ENCODE data around the gene HEATR5A. TPM values are rescaled to one million over a fixed set of nuclear protein-coding genes. Genes with fewer than 3 reads are reported as not detected.

Gene HEATR5A
- total and polyA plus RNA-seq, 2 experiments from 2014 or later = 23.2 to 31.7 TPM

GRCh38 chr14:31268216-31268615 lies 152.1 kb downstream of the HEATR5A start:
- H3K27ac ChIP-seq = no peak overlapping the region
- H3K27me3 ChIP-seq = no peaks in the 10 kb centered on the region
- peaks cover 7% of the 10 kb centered on the region for H3K9me3 ChIP-seq (ENCODE audit: low read depth)
- TF ChIP-seq CTCF (IDR thresholded peaks at IDR 0.05; ENCODE audit: low read depth, low read length) = no peak
- H3K36me3 ChIP-seq = no peaks in the 10 kb centered on the region
- H3K4me3 ChIP-seq = no peak overlapping the region
- DNase-seq (ENCODE audit: low read depth in 1 of 2, low spot score in 1 of 2) = no peak
- H3K4me1 ChIP-seq (ENCODE audit: low read depth) = no peaks in the 10 kb centered on the region

GRCh38 chr14:31266437-31267331 lies 153.7 kb downstream of the HEATR5A start:
- Histone ChIP-seq H3K9me3 (ENCODE audit: low read depth) (peaks cover 7% of the 10 kb centered on the region), H3K4me1 (ENCODE audit: low read depth) (no peaks in the 10 kb centered on the region), H3K36me3 (no peaks in the 10 kb centered on the region), H3K4me3 (no peak overlapping the region), H3K27me3 (no peaks in the 10 kb centered on the region), H3K27ac (no peak overlapping the region)
- no peak for DNase-seq (ENCODE audit: low read depth in 1 of 2, low spot score in 1 of 2)
- TF ChIP-seq CTCF (IDR thresholded peaks at IDR 0.05; ENCODE audit: low read depth, low read length) = no peak

GRCh38 chr14:31265701-31266398 lies 154.5 kb downstream of the HEATR5A start:
- Histone ChIP-seq H3K36me3 (no peaks in the 10 kb centered on the region), H3K4me3 (no peak overlapping the region), H3K27me3 (no peaks in the 10 kb centered on the region), H3K27ac (no peak overlapping the region), H3K4me1 (ENCODE audit: low read depth) (no peaks in the 10 kb centered on the region), H3K9me3 (ENCODE audit: low read depth) (peaks cover 7% of the 10 kb centered on the region)
- DNase-seq (ENCODE audit: low read depth in 1 of 2, low spot score in 1 of 2) = peak in 1 of 2 donors; percentile 14
- TF ChIP-seq CTCF (IDR thresholded peaks at IDR 0.05; ENCODE audit: low read depth, low read length) = no peak

- Histone ChIP-seq H3K9me3 (ENCODE audit: low read depth) (no peaks in the 10 kb centered on the region), H3K27me3 (no peaks in the 10 kb centered on the region), H3K4me3 (no peak overlapping the region), H3K36me3 (no peaks in the 10 kb centered on the region), H3K27ac (no peak overlapping the region), H3K4me1 (ENCODE audit: low read depth) (no peaks in the 10 kb centered on the region)
- DNase-seq (ENCODE audit: low read depth in 1 of 2, low spot score in 1 of 2) = peak in 1 of 2 donors; percentile 98
- TF ChIP-seq CTCF (IDR thresholded peaks at IDR 0.05; ENCODE audit: low read depth, low read length) = no peak
Measured at GRCh38 chr14:31263485-31264133, 156.7 kb downstream of the HEATR5A start.

GRCh38 chr14:31261859-31262731 lies 158.3 kb downstream of the HEATR5A start:
- H3K9me3 ChIP-seq (ENCODE audit: low read depth) = no peaks in the 10 kb centered on the region
- H3K27ac ChIP-seq = no peak overlapping the region
- H3K27me3 ChIP-seq = no peaks in the 10 kb centered on the region
- no peak overlapping the region for H3K4me3 ChIP-seq
- no peak for TF ChIP-seq CTCF (IDR thresholded peaks at IDR 0.05; ENCODE audit: low read depth, low read length)
- no peaks in the 10 kb centered on the region for H3K36me3 ChIP-seq
- no peaks in the 10 kb centered on the region for H3K4me1 ChIP-seq (ENCODE audit: low read depth)
- peak in 1 of 2 donors; percentile 63 for DNase-seq (ENCODE audit: low read depth in 1 of 2, low spot score in 1 of 2)

Measured in cardiac muscle cell (in vitro differentiated cells and primary cell).